ENCODE results near the gene TICAM2. TPM values are rescaled to one million over a fixed set of nuclear protein-coding genes. Genes with fewer than 3 reads are reported as not detected.

TICAM2 gene
- total and polyA plus RNA-seq, 9 of the 15 experiments (the other 6 are each of a cell fraction or from before 2014, with no cell fraction given) = 0.15 to 1.8 (median 0.98) TPM

GRCh38 chr5:115649541-115649940, 47.3 kb upstream of the TICAM2 start (continued):
- TF ChIP-seq HNRNPL (IDR thresholded peaks at IDR 0.05; ENCODE audit: low read depth, low read length) = no peak

- no TSS peak for BruUV-seq (replicated peaks)
- in situ Hi-C loops (cut with MboI) = no loop called here
- Histone ChIP-seq H3K9me1 (ENCODE audit: control insufficient read depth, insufficient read depth, low read length) (no peaks in the 10 kb centered on the region), H3K79me2 (ENCODE audit: control insufficient read depth, insufficient read depth, low read length) (no peaks in the 10 kb centered on the region), H2AFZ (ENCODE audit: low read depth, low read length) (no peak overlapping the region), H4K20me1 (replicated peaks; ENCODE audit: control insufficient read depth, insufficient read depth, low read length) (no peaks in the 10 kb centered on the region), H3K4me3 (no peak overlapping the region), H3K36me3 (ENCODE audit: control insufficient read depth, insufficient read depth, low read length) (no peaks in the 10 kb centered on the region), H3K27me3 (ENCODE audit: control insufficient read depth in 2 of 2, insufficient read depth in 2 of 2, low read length in 2 of 2) (peaks cover 4 to 15% of the 10 kb centered on the region in 2 experiments; a peak in 4 of 5 replicates), H3K9ac (ENCODE audit: insufficient read depth in 1 of 2, low read depth in 2 of 2, low read length in 2 of 2) (no peak overlapping the region), H3K27ac (ENCODE audit: extremely low read depth, low read depth, low read length) (no peak overlapping the region), H3K4me1 (replicated peaks in 1 of 2; ENCODE audit: control insufficient read depth in 2 of 2, insufficient read depth in 2 of 2, low read length in 2 of 2) (no peaks in the 10 kb centered on the region), H3K4me2 (ENCODE audit: insufficient read depth, low read length) (no peak overlapping the region), H3K9me3 (replicated peaks; ENCODE audit: control insufficient read depth, insufficient read depth, low read depth, low read length) (no peaks in the 10 kb centered on the region)
- ATAC-seq (no peak), FAIRE-seq (no peak), DNase-seq (ENCODE audit: extremely low read depth in 1 of 4, low spot score in 3 of 4) (no peak)
- intact Hi-C loops (cut with micrococcal nuclease) = no loop called here
- ChIA-PET CTCF (ENCODE audit: low intra/inter-chr PET ratio) (no interaction called here), POLR2A (no interaction called here)
- WGBS (ENCODE audit: insufficient coverage, low coverage, missing lambda C conversion rate) = 0% methylated on average over 2 of the region's 3 CpGs
- no peak for TF ChIP-seq IFI16 (CRISPR knock-in tag; IDR thresholded peaks at IDR 0.05)
- TF ChIP-seq CBFA2T3 (IDR thresholded peaks at IDR 0.05) = no peak
- no peak for TF ChIP-seq CAMTA2 (CRISPR knock-in tag; conservative IDR thresholded peaks at IDR 0.05)
- no peak for TF ChIP-seq ZBTB26 (CRISPR knock-in tag; IDR thresholded peaks at IDR 0.05)
- TF ChIP-seq ERF (CRISPR knock-in tag; IDR thresholded peaks at IDR 0.05) = no peak
- TF ChIP-seq NONO (IDR thresholded peaks at IDR 0.05; ENCODE audit: low read depth in 2 of 2, low read length in 1 of 2) = no peak
- TF ChIP-seq NR0B1 (IDR thresholded peaks at IDR 0.05; ENCODE audit: partially characterized antibody) = no peak
- no peak for TF ChIP-seq MXD1 (CRISPR knock-in tag; IDR thresholded peaks at IDR 0.05; ENCODE audit: borderline replicate concordance, poor library complexity, severe bottlenecking)
- no peak for TF ChIP-seq ATF1 (CRISPR knock-in tag; IDR thresholded peaks at IDR 0.05)
- TF ChIP-seq ATF1 (tag; IDR thresholded peaks at IDR 0.05) = no peak
- TF ChIP-seq ZNF79 (CRISPR knock-in tag; IDR thresholded peaks at IDR 0.05; ENCODE audit: low read depth) = no peak
- TF ChIP-seq HOMEZ (CRISPR knock-in tag; IDR thresholded peaks at IDR 0.05) = no peak
- no peak for TF ChIP-seq SAP30 (IDR thresholded peaks at IDR 0.05; ENCODE audit: borderline replicate concordance, insufficient read depth, low read depth, low read length, poor library complexity, severe bottlenecking)
- TF ChIP-seq RBM39 (optimal IDR thresholded peaks at IDR 0.05; ENCODE audit: low read depth, low read length) = no peak
- no peak for TF ChIP-seq SMARCA4 (IDR thresholded peaks at IDR 0.05)
- TF ChIP-seq HCFC1 (IDR thresholded peaks at IDR 0.05; ENCODE audit: low read depth, low read length) = no peak
Measured at GRCh38 chr5:115648056-115648455, 45.8 kb upstream of the TICAM2 start.
